SKM-1 (cell line): ENCODE data around the gene NFS1.
"Not testable (repeated sequence)": the region's sequence is repeated elsewhere in the genome, so short reads cannot be mapped to it uniquely, and the experiment has no call there.

Experiments
- DNase-seq: peaks from one replicate; lab custom pipeline; 2025; ENCODE audit not compliant: unreplicated experiment; lab: John Stamatoyannopoulos, UW

The NFS1 gene

GRCh38 chr20:35710039-35710438 lies 10.9 kb upstream of the NFS1 start:
- no peak for DNase-seq

GRCh38 chr20:35709259-35709658 lies 10.1 kb upstream of the NFS1 start:
- no peak for DNase-seq

GRCh38 chr20:35708502-35708901 lies 9.3 kb upstream of the NFS1 start:
- no peak for DNase-seq

- DNase-seq: not testable (repeated sequence)
These were observed 7.7 kb upstream of the NFS1 start for GRCh38 chr20:35706591-35707529.

- DNase-seq: not testable (repeated sequence)
These were observed 6.7 kb upstream of the NFS1 start for GRCh38 chr20:35705894-35706293.

- DNase-seq: no peak
These were observed 5.5 kb upstream of the NFS1 start for GRCh38 chr20:35704514-35705261.

GRCh38 chr20:35702824-35703695 lies 3.9 kb upstream of the NFS1 start:
- no peak for DNase-seq

GRCh38 chr20:35702051-35702823 lies 3.1 kb upstream of the NFS1 start:
- no peak for DNase-seq

GRCh38 chr20:35700625-35701148 lies 1.5 kb upstream of the NFS1 start:
- DNase-seq: no peak

- no peak for DNase-seq
These were observed 939 bp upstream of the NFS1 start for GRCh38 chr20:35699957-35700624.

GRCh38 chr20:35698298-35699126 lies 640 bp downstream of the NFS1 start:
- DNase-seq: no peak

- DNase-seq: no peak
These were observed 1.4 kb downstream of the NFS1 start for GRCh38 chr20:35697696-35698297.

GRCh38 chr20:35695978-35696377 lies 3.2 kb downstream of the NFS1 start:
- no peak for DNase-seq

GRCh38 chr20:35695245-35695749 lies 3.9 kb downstream of the NFS1 start:
- DNase-seq: no peak

GRCh38 chr20:35690265-35690664 lies 8.9 kb downstream of the NFS1 start:
- DNase-seq: no peak

- not testable (repeated sequence) for DNase-seq
These were observed 12.3 kb downstream of the NFS1 start for GRCh38 chr20:35686872-35687271.

- not testable (repeated sequence) for DNase-seq
These were observed 13.8 kb downstream of the NFS1 start for GRCh38 chr20:35685368-35685767.

- DNase-seq: no peak
These were observed 17.2 kb downstream of the NFS1 start for GRCh38 chr20:35681960-35682359.
